ENCODE data around the gene P2RY8.
"Not testable (repeated sequence)": the region's sequence is repeated elsewhere in the genome, so short reads cannot be mapped to it uniquely, and the experiment has no call there.

P2RY8 gene

GRCh38 chrX:1518512-1518911, 18.5 kb downstream of the P2RY8 start:
- no peak for DNase-seq

GRCh38 chrX:1516596-1517104, 20.3 kb downstream of the P2RY8 start:
- DNase-seq = no peak

GRCh38 chrX:1511829-1512228, 25.2 kb downstream of the P2RY8 start:
- no peak for DNase-seq

DNA sequence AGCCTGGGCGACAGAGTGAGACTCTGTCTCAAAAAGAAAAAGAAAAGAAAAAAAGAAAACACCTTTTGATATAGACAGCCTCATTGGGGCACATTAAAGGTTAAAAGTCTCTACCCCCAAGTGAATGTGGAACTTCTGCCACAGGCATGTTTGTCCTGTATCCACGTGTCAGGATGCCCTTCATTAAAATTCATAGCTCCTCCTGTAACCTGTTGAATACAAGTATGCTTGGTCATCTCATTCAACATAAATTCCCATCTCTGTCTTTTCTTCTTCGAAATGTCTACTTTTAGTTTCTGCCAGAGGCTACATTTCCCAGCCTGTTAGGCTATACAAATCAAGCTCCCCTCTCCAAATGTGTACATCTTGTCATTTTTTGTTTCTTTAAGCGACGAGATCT, 25.8 kb downstream of the P2RY8 start:
- no peak for DNase-seq

DNA sequence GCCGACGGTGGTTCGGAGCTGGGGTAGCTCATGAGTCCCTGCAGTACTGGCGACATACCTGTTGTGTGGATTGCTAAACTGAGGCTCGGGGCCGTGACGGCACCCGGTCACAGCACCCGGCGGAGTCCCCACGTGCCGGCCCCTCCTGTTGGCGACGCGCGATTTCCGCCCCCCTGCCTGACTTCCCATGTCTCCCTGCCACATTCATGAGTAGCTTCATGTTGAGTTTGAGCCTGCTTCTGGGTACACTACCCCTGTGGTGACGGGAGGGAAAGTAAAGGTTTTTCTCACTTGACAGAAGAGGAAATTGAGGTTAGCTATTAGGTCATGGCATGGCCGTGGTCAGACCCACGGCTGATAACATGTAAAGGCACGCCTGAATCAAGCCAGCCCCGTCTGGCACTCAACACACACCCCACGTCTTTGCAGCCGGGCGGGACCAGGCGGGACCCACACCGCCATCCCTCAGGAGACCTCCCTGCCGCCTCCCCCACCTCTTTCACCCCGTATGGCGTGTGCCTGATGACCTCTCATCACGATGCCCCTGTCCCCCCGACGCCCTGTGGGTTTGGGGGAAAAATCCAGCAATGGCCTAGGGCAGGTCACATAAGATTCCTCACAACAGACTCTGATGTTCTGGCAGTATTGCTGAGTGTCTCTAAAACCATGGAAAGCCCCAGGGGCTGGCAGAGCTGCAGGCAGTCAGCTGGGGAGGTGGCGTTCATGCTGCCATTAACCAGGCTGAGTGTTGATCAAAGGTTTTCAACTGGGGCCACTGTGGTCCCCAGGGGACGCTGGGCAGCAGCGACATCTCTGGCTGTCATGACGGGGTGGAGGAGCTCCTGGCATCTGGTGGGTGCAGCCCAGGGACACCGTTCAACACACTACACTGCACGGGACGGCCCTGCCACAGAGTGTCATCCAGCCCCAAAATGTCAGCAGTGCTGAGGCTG, 29.2 kb downstream of the P2RY8 start:
- DNase-seq = no peak

- no peak for DNase-seq
These were observed 30.1 kb downstream of the P2RY8 start for GRCh38 chrX:1506916-1507315.

DNA sequence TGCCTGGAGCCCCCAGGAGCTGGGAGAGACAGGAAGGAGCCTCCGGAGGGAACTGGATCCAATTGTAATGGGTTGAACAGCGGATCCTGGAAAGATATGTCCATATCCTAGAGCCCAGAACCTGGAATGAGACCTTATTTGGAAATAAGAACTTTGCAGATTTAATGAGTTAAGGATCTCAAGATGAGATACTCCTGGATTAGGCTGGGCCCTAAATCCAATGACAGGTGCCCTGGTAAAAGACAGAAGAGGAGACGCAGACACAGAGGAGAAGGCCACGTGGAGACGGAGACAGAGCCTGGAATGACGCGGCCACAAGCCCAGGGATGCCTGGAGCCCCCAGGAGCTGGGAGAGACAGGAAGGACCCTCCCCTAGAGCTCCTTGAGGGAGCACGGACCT, 34.1 kb downstream of the P2RY8 start:
- DNase-seq = no peak

- DNase-seq = no peak
These were observed 34.7 kb downstream of the P2RY8 start for GRCh38 chrX:1502241-1502640.

DNA sequence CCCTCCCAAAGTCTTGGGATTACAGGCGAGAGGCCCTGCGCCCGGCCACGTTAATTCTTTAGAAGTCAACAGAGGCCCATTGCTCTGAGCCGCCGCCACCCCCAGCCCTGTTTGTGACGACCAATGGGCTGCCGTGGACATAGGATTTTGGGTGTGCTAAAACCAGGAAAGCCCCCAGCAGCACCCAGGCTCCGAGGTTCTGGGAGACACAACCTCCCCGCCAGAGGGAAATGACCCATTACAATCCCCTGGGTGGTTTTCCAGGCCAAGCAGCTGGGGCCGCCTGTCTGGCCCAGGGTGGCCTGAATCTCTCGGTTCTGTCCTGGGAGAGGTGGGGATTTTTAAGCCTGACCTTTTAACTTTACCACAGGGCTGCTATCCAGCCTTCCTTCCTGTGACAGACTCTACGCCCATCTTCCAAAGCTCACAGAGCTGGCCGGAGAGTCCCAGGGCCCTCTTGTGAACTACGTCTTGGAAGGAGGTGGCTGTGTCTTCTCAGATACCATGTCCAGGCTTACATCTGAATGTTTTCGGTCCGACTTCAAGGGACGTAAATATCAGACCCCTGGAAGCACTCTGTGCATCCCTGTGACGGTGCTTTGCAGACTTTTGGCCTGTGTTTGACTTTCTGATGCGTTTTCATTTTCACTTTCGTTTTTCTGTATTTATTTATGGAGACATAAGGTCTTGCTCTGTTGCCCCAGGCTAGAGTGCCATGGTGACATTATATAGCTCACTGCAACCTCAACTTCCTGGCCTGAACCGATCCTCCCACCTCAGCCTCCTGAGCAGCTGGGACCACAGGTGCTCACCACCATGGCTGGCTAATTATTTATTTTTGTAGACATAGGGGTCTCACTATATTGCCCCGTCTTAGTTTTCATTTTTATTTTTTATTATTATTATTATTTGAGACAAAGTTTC, 36.0 kb downstream of the P2RY8 start:
- DNase-seq = no peak

DNA sequence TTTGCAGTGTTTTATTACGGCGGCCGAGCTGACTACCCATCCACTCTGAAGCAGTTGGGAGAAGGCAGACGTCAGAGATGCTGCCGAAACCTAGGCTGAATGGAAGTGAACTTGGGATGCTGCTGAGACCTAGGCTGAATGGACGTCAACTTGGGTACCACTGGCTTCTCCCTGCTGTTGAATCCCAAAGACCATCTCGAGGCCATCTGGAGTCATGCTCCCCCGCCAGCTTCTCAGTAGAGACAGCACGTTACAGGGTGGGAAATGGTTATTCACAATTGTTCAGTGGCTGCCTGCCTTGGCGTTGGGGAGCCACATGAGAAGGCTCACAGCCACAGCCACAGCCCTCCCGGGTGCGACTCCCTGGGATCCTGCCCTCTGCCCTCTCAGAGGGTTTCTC, 40.9 kb downstream of the P2RY8 start:
- no peak for DNase-seq

DNA sequence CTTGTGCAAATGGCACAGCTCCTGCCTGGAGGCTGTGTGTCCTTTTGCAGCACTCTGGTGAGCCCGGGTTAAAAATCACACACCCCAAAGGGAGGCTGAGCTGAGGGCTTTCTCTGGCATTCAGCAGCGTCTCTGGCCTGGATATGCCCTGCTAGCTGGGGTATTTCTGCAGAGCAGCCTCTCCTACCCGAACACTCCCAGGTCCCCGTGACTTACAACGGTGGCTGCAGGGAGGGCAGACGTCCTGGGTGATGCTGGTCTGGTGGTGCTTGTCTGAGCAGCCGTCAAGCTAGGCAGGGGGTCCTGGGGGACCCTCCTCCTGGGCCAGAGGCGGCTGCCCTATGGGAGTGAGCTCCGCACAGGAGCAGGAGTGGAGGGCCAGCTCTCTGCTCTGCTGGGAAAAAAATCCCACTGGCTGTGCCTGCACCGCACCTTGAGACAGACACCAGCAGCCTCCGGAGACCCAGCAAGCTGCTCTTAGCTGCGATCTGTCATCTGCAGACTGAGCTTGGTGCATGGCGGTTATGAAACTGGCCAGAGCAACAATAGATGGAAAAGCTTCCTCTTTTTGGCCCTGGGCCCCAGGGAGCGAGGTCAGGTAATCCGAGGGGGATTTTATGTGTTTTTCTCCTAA, 43.0 kb downstream of the P2RY8 start:
- DNase-seq = no peak

GRCh38 chrX:1493412-1493811, 43.6 kb downstream of the P2RY8 start:
- no peak for DNase-seq

DNA sequence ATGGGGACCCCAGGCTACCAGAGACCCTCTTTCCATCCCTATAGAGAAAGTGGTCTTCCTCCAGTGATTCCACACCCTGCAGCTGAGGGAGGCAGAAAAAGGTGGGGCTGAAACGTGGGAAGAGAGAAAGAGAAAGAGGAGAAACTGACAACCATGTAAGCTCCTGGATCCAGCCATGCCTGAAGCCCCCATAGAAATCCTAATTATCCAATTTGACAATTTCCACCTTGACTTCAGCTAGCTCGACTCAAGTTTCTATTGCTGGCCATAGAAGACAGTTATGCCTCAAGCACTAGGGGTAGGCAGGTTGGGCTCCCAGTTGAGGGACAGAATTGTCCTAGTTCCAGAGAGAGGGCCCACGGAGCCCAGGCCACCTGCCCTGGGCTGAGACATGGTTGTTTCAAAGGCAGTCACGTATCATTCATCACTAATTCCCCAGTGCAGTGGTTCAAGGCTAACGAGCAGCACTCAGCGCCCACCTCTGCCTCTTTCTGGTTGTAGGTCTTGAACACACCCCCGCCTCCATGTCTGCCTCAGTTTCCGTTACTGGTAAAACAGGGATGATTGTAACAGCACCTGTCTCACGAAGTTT, 44.5 kb downstream of the P2RY8 start:
- DNase-seq = no peak

DNA sequence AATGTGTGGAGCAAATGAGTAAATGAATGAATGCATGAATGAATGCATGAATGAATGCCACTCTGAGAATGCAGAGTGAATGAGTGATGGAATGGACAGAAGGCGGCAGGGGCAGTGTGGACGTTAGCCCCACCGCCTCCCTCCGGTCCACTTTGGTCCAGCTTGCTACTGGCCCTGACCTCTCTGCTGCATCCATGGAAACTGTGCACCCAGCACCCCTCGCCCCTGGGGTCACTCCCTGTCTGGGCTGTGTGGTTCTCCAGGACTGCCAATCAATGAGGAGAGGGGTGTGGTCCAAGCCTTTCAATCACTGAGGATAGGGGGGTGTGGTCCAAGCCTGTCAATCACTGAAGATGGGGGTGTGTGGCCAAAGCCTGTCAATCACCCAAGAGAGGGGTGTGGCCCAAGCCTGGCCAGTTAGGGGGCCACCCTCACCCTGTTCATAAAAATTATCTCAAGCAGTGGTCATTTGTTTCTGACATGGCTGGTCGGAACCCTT, 45.1 kb downstream of the P2RY8 start:
- DNase-seq = no peak

DNA sequence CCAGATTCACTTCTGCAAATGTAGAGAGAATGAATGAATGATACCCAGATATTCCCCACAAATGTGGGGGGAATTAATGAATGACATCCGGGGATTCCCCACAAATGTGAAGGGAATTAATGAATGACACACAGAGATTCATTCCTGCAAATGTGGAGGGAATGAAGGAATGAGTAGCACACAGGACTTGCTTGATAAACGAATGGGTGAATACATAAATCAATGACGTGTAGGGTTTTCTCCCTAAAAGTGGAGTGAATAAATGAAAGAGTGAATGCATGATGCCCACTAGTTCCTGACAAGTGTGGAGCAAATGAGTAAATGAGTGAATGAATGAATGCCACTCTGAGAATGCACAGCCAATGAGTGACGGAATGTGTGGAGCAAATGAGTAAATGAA, 45.7 kb downstream of the P2RY8 start:
- not testable (repeated sequence) for DNase-seq

DNA sequence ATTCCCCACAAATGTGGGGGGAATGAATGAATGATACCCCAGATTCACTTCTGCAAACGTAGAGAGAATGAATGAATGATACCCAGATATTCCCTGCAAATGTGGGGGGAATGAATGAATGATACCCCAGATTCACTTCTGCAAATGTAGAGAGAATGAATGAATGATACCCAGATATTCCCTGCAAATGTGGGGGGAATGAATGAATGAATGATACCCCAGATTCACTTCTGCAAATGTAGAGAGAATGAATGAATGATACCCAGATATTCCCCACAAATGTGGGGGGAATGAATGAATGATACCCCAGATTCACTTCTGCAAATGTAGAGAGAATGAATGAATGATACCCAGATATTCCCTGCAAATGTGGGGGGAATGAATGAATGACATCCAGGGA, 46.3 kb downstream of the P2RY8 start:
- not testable (repeated sequence) for DNase-seq

- DNase-seq = not testable (repeated sequence)
These were observed 47.6 kb downstream of the P2RY8 start for GRCh38 chrX:1489354-1489753.

- DNase-seq = no peak
These were observed 48.2 kb downstream of the P2RY8 start for GRCh38 chrX:1488745-1489144.

- no peak for DNase-seq
These were observed 48.8 kb downstream of the P2RY8 start for GRCh38 chrX:1488141-1488540.

- DNase-seq = no peak
These were observed 49.6 kb downstream of the P2RY8 start for GRCh38 chrX:1487401-1487800.

GRCh38 chrX:1486749-1487361, 50.1 kb downstream of the P2RY8 start:
- DNase-seq = no peak

GRCh38 chrX:1486177-1486576, 50.8 kb downstream of the P2RY8 start:
- no peak for DNase-seq
